GM12874 (cell line): ENCODE results near the gene CELF2.

Experiments
- CTCF ChIP-seq: IDR thresholded peaks from 2 replicates; pipeline ENCODE4 v1.5.1; 2011; ENCODE audit warnings: low read depth, mild to moderate bottlenecking, control low read depth, low read length, moderate library complexity; ENCODE audit not compliant: insufficient read depth

Gene CELF2

DNA sequence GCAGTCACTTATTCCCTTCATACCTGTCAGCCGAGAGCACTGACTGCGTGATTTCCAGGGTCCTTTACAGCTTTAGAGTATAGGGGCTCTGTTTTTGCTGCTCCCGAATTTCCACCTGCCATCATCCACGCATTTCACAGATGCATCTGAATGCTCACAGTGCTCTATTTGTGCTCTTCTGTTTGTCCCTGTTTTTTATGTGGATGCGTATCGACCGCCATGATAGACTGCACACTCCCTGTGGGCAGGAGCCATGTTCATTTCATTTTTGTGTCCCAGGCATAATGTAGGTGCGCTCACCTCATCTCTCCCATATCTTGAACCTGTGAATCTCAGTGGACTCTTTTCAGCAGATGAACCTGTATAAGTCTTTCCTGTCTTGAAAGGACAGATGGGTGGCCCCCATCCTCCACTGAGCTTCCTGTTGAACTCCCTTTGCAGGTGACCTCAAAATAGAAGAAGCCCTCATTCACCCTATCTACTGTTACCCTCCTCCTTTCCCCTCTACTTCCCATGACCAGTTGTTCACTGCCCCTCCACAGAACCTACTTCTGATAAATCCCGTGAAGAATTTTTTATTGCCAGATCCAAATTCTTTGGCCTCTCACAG is 228.4 kb downstream of the CELF2 start:
- TF ChIP-seq CTCF = no peak

GRCh38 chr10:11246752-11247467 is 229.2 kb downstream of the CELF2 start:
- no peak for TF ChIP-seq CTCF

DNA sequence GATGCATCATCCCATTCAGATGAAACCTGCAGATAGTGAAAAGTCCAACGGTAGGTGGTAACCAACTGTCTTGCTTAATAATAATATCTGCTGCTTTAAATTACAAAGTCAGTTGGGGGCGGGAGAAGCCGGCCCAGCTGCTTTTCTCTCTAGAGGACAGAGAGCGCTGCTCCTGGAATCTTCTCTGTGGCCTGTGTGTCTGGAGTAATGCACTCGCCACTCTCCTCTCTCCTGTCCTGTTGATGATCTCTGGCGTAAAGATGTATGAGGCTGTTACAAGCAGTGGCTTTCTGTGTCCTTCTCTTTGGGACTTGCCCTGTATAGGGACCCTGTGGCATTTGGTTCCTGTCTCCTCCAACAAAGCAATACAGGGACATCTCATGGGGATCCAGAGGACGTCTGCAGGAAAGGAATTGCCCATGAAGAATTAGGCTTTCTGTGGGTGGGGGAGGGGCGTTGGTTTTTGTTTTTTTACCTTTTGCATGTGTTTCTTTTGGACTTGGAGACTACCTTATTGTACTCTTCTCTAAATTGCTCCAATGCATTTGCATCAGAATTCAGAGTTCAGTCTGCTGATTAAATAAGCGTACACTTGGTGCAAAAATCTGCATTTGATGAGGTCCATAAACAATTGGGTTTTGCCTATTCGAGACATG is 231.6 kb downstream of the CELF2 start:
- TF ChIP-seq CTCF = no peak

GRCh38 chr10:11249808-11250195 is 232.1 kb downstream of the CELF2 start:
- TF ChIP-seq CTCF = no peak

DNA sequence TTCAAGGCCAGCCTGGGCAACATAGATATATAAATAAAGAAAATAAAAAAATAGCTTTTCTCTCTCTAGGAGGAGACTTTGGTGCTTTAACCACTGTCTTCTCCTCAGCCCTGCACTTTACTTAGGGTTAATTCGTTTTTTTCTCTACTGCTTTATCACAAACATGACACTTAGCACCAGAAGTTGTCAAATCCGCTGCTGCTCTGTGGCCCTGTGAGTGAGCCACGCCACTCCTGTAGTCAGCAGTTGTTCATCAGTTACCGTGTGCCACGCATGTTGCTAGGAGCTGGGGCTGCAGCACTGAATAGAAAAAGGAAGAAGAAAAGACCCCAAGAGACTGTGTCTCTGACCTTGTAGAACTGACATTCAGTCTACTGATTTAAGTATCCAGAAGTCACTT is 232.6 kb downstream of the CELF2 start:
- TF ChIP-seq CTCF = no peak

- no peak for TF ChIP-seq CTCF
These were observed 235.2 kb downstream of the CELF2 start for GRCh38 chr10:11252887-11253286.

DNA sequence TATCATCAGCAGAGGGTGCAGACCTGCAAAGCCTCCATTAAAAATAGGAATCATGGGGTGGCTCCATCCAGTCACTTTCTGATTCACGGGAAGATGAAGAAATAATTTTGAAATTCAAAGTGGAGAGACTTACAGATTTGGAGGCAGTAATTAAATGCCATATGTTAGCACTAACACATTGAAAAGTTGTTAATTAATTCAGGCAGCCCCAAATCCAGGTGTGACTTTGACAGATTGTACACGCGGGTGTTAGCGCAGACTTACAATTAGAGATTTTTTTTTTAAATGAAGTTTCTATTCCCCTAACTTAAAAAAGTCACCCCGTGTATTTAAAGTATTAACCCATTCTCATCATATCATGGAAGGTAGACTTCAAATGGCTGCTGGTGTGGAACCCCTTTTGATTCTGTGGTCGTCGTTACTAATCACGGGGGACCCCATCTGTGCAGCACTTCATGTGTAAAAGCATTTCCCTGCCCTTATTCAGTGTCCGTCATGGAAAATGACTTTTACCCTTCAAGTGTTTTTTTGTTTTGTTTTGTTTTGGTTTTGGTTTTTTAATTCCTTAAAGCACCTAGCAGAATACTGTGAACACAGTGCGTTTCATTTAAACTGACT is 235.8 kb downstream of the CELF2 start:
- TF ChIP-seq CTCF = no peak
